Mesothelial cell of epicardium (in vitro differentiated cells): Measurements from ENCODE around the gene DTL. TPM values are rescaled to one million over a fixed set of nuclear protein-coding genes. Genes with fewer than 3 reads are reported as not detected.
A peak's percentile ranks its signal among the peaks of the same experiment; 100 is the strongest.

Experiments
- DNase-seq, 2 experiments: peaks; one replicate each; pipeline ENCODE4 v3.0.0; 2021; ENCODE audit warnings: low spot score in 2 of 2; ENCODE audit not compliant: unreplicated experiment in 2 of 2
- H3K27ac Mint-ChIP-seq: 2 replicates; pipeline ENCODE4 v1.8.0; 2021; ENCODE audit warnings: mixed read lengths
- H3K27me3 Mint-ChIP-seq: 2 replicates; pipeline ENCODE4 v1.8.0; 2021; ENCODE audit warnings: low read depth, mixed read lengths
- H3K36me3 Mint-ChIP-seq: 2 replicates; pipeline ENCODE4 v1.8.0; 2021; ENCODE audit warnings: mixed read lengths
- H3K4me1 Mint-ChIP-seq: 2 replicates; pipeline ENCODE4 v1.8.0; 2021; ENCODE audit warnings: mixed read lengths
- H3K4me3 Mint-ChIP-seq: 2 replicates; pipeline ENCODE4 v1.8.0; 2021; ENCODE audit warnings: mild to moderate bottlenecking, moderate library complexity, mixed read lengths
- H3K9me3 Mint-ChIP-seq: 2 replicates; pipeline ENCODE4 v1.8.0; 2021; ENCODE audit warnings: mixed read lengths
- total RNA-seq: library from RNA; stranded (reverse); gene quantifications from 3 replicates; pipeline ENCODE4 v1.2.1, GENCODE V29; 2021
- TF ChIP-seq, protein P1 (sequence below): fragments of 200-600 bp; sonication (generic); IDR thresholded peaks from one replicate; pipeline ENCODE4 v1.5.0; 2021; ENCODE audit warnings: antibody characterized with exemption; ENCODE audit not compliant: unreplicated experiment

DTL gene
- total RNA-seq, 1 donor from 2014 or later = 12.7 TPM

DNA sequence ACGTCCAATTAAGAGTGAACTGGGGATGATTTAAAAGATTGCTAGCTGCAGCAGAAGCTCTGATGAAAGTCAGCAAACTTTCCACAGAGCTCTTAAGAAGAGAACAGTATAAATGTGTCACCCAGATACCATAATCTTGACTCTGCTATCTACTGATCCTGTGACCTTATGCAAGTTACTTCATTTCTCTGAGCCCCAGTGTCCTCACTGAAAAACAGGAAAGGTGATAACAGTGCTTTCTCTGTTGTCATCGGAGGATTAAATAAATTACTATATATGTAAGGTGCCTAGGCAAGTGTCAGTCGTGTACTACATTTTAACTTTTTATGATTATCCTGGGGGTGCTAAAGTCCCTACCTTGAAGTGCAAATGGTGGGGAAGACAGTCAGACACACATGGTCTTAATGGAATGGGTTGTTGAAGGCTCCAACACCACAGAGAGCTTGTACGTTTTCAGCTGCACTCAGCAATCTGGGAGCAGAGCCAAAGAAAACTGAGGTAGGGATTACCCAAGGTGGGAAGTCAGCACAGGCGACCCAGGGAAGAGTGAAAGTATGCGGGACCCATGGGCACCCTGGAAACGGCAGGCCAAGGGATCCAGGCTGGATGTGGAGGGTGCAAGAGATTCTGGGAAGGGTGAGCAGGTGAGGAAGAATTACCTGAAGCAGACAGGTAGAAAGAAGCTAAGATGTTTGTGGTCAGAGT is 82.8 kb downstream of the DTL start:
- Mint-ChIP-seq H3K27me3 (no peaks in the 10 kb centered on the region), H3K4me3 (no peak overlapping the region), H3K4me1 (peaks cover 7% of the 10 kb centered on the region), H3K9me3 (no peaks in the 10 kb centered on the region), H3K27ac (no peak overlapping the region), H3K36me3 (no peaks in the 10 kb centered on the region)
- no peak for DNase-seq
- TF ChIP-seq, protein P1, sequence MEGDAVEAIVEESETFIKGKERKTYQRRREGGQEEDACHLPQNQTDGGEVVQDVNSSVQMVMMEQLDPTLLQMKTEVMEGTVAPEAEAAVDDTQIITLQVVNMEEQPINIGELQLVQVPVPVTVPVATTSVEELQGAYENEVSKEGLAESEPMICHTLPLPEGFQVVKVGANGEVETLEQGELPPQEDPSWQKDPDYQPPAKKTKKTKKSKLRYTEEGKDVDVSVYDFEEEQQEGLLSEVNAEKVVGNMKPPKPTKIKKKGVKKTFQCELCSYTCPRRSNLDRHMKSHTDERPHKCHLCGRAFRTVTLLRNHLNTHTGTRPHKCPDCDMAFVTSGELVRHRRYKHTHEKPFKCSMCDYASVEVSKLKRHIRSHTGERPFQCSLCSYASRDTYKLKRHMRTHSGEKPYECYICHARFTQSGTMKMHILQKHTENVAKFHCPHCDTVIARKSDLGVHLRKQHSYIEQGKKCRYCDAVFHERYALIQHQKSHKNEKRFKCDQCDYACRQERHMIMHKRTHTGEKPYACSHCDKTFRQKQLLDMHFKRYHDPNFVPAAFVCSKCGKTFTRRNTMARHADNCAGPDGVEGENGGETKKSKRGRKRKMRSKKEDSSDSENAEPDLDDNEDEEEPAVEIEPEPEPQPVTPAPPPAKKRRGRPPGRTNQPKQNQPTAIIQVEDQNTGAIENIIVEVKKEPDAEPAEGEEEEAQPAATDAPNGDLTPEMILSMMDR = no peak

DNA sequence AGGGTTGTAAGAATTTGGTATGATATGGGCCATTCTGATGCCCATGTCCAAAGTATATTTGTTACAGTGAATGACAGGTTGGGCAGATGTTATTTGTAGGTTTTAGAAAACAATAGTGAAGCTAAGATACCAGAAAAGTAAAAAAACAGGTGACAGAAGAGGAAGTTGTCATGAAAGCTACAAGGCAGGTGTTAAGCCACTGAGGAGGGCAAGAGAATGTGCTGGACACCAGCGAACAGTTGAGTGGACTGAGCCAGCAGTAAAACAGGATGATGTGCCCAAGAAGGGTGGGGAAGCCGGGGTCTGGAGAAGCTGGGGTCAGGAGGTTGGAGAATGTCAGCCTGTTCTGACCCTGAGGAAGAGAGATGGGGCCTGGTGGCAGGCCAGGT is 83.3 kb downstream of the DTL start:
- TF ChIP-seq, protein P1 = no peak
- Mint-ChIP-seq H3K4me3 (no peak overlapping the region), H3K27me3 (no peaks in the 10 kb centered on the region), H3K9me3 (no peaks in the 10 kb centered on the region), H3K27ac (peak overlapping the region; percentile 19), H3K4me1 (peaks cover 7% of the 10 kb centered on the region), H3K36me3 (no peaks in the 10 kb centered on the region)
- DNase-seq = no peak

DNA sequence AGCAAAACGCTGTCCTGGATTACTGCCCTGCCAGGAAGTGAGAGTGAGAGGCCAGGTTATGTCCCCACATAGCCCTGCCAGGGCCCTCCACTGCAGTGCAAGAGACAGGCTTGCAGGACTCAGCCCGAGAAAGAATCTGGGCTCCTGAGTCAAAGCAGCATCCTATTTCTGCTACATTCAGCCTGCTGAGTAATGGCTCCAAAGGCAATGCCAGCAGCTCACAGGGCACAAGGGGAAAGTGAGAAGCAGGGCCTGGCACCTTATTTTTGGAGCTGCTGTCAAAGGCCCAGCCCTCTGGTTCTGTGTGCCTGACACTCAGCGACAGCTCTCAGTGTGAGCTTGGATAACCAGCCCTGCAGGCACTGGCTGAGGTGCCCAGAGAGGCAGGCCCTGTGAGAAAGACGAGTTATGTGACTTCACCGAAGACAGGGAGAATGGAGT is 83.9 kb downstream of the DTL start:
- peaks cover 7% of the 10 kb centered on the region for H3K4me1 Mint-ChIP-seq
- no peak overlapping the region for H3K27ac Mint-ChIP-seq
- no peaks in the 10 kb centered on the region for H3K36me3 Mint-ChIP-seq
- no peak overlapping the region for H3K4me3 Mint-ChIP-seq
- H3K9me3 Mint-ChIP-seq = no peaks in the 10 kb centered on the region
- DNase-seq = no peak
- TF ChIP-seq, protein P1 = no peak
- no peaks in the 10 kb centered on the region for H3K27me3 Mint-ChIP-seq

DNA sequence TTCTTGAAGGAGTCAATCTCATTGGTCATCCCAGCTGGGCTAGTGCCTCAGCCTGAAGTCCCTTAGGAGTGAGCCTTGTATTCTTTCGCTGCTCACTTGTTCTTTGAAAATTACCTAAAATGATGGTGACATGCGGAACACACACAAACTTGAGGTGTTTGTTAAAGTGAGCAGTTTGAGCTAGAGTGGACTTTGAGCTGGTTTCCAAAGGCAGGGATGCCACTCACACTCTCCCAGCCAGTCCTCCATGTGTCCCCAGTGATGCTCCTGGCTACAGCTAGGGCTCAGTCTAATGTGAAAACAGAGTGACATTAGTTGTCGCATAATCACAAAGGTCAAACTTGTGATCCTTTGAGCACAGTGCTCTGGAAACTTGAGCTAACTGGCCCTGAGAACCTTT is 84.3 kb downstream of the DTL start:
- Mint-ChIP-seq H3K4me1 (peaks cover 7% of the 10 kb centered on the region), H3K4me3 (no peak overlapping the region), H3K36me3 (no peaks in the 10 kb centered on the region), H3K27me3 (no peaks in the 10 kb centered on the region), H3K9me3 (no peaks in the 10 kb centered on the region), H3K27ac (no peak overlapping the region)
- DNase-seq = no peak
- TF ChIP-seq, protein P1 = no peak

DNA sequence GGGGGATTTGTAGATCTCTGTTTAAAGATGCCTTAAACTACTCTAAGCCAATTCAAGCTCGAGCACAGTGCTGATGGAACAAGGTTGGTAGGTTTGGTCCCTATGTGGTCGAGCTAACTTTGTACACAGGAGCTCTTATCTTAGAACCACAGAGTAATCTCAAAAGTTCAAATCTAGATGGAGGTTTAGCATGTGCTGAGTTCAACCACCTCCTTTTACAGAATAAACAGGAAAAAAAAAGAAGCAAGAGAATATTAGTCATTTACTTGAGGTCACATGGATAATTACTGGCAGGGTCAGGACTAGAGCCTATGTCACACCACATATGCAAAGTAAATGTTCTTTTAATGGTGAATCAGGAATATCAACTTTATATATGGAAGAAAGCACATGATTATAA is 86.2 kb downstream of the DTL start:
- Mint-ChIP-seq H3K4me1 (peaks cover 7% of the 10 kb centered on the region), H3K36me3 (no peaks in the 10 kb centered on the region), H3K27ac (no peak overlapping the region), H3K4me3 (no peak overlapping the region), H3K27me3 (no peaks in the 10 kb centered on the region), H3K9me3 (no peaks in the 10 kb centered on the region)
- TF ChIP-seq, protein P1 = no peak
- DNase-seq = no peak
